NCI-H1105 treated with DMSO at 0.1 percent for 48 hours (cell line): ENCODE results near the gene TCF4.

ENCODE experiments used
- DNase-seq: peaks from one replicate; lab custom pipeline; 2025; lab: John Stamatoyannopoulos, UW

Gene TCF4

GRCh38 chr18:55544014-55544413 lies 44.0 kb downstream of the TCF4 start:
- no peak for DNase-seq

GRCh38 chr18:55543130-55543704 lies 44.8 kb downstream of the TCF4 start:
- no peak for DNase-seq

GRCh38 chr18:55541571-55541970 lies 46.4 kb downstream of the TCF4 start:
- DNase-seq: no peak

- no peak for DNase-seq
These were observed 48.8 kb downstream of the TCF4 start for GRCh38 chr18:55539240-55539639.

- DNase-seq: no peak
These were observed 53.0 kb downstream of the TCF4 start for GRCh38 chr18:55534996-55535395.

GRCh38 chr18:55534547-55534946 lies 53.4 kb downstream of the TCF4 start:
- DNase-seq: no peak

GRCh38 chr18:55530166-55530565 lies 57.8 kb downstream of the TCF4 start:
- DNase-seq: no peak

GRCh38 chr18:55529581-55529980 lies 58.4 kb downstream of the TCF4 start:
- no peak for DNase-seq

GRCh38 chr18:55525845-55526244 lies 62.1 kb downstream of the TCF4 start:
- no peak for DNase-seq

GRCh38 chr18:55524353-55525073 lies 63.5 kb downstream of the TCF4 start:
- no peak for DNase-seq

GRCh38 chr18:55523001-55523400 lies 65.0 kb downstream of the TCF4 start:
- peak; percentile 13 for DNase-seq

GRCh38 chr18:55522011-55522410 lies 66.0 kb downstream of the TCF4 start:
- no peak for DNase-seq

- no peak for DNase-seq
These were observed 70.9 kb downstream of the TCF4 start for GRCh38 chr18:55517055-55517454.

- DNase-seq: no peak
These were observed 71.9 kb downstream of the TCF4 start for GRCh38 chr18:55515941-55516710.

GRCh38 chr18:55515214-55515613 lies 72.8 kb downstream of the TCF4 start:
- DNase-seq: no peak

- DNase-seq: no peak
These were observed 74.8 kb downstream of the TCF4 start for GRCh38 chr18:55513161-55513560.

GRCh38 chr18:55511277-55511676 lies 76.7 kb downstream of the TCF4 start:
- no peak for DNase-seq

- no peak for DNase-seq
These were observed 77.2 kb downstream of the TCF4 start for GRCh38 chr18:55510809-55511208.

GRCh38 chr18:55509631-55510324 lies 78.2 kb downstream of the TCF4 start:
- no peak for DNase-seq

GRCh38 chr18:55508651-55509050 lies 79.3 kb downstream of the TCF4 start:
- DNase-seq: no peak

GRCh38 chr18:55506074-55506473 lies 81.9 kb downstream of the TCF4 start:
- no peak for DNase-seq

GRCh38 chr18:55504808-55505207 lies 83.2 kb downstream of the TCF4 start:
- DNase-seq: peak; percentile 24
